ENCODE results near the gene GLB1L.

The GLB1L gene

DNA sequence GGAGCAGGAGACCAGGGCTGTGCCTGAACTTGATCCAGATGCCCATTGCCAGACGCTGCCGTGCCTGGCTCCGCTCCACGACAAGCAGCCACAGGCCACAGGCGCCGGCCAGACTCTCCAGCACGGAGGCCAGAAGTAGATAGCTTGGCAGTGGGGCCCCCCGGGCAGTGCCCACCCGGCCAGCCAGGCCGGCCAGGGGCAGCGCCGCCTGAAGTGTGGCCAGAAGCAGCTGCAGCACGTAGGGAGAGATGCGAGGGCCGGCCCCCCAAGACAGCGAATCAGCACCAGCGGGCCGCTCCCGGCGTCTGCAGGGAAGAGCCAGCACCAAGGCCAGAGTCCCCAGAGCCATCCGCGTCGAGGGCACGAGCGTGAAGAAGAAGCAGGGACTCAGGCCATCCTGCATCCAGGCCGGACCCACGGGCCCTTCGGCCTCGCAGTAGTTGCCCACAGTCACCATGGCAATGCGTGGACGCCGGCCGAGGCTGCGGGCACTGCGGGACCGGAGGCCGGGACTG is 27.0 kb downstream of the GLB1L start:
- DNase-seq (ENCODE audit: low read depth): peak; percentile 64
- peak overlapping the region; percentile 56 for H3K4me3 ChIP-seq (ENCODE audit: control insufficient read depth, low read depth, low read length)
- TF ChIP-seq, protein P1, sequence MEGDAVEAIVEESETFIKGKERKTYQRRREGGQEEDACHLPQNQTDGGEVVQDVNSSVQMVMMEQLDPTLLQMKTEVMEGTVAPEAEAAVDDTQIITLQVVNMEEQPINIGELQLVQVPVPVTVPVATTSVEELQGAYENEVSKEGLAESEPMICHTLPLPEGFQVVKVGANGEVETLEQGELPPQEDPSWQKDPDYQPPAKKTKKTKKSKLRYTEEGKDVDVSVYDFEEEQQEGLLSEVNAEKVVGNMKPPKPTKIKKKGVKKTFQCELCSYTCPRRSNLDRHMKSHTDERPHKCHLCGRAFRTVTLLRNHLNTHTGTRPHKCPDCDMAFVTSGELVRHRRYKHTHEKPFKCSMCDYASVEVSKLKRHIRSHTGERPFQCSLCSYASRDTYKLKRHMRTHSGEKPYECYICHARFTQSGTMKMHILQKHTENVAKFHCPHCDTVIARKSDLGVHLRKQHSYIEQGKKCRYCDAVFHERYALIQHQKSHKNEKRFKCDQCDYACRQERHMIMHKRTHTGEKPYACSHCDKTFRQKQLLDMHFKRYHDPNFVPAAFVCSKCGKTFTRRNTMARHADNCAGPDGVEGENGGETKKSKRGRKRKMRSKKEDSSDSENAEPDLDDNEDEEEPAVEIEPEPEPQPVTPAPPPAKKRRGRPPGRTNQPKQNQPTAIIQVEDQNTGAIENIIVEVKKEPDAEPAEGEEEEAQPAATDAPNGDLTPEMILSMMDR (conservative IDR thresholded peaks at IDR 0.05; ENCODE audit: control insufficient read depth, insufficient read depth, low read depth, low read length): no peak

DNA sequence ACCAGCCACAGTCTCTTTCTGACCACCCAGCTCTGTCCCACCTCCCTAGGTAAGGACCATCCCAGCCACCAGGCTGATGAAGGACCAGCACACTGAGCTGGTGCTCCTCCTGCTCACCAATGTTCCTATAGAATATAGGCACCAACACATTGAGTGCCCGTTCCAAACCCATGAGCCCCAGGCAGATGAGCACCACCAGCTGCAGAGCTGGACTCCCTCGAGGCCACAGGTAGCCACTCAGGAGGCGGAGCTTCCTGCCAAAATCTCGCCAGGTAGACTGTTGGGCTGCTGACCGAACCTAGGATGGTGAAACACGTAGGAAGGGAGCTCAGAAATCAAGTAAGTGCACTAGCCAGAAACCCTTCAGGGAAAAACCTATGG is 28.7 kb downstream of the GLB1L start:
- DNase-seq (ENCODE audit: low read depth): no peak
- no peak overlapping the region for H3K4me3 ChIP-seq (ENCODE audit: control insufficient read depth, low read depth, low read length)
- TF ChIP-seq, protein P1 (conservative IDR thresholded peaks at IDR 0.05; ENCODE audit: control insufficient read depth, insufficient read depth, low read depth, low read length): no peak

DNA sequence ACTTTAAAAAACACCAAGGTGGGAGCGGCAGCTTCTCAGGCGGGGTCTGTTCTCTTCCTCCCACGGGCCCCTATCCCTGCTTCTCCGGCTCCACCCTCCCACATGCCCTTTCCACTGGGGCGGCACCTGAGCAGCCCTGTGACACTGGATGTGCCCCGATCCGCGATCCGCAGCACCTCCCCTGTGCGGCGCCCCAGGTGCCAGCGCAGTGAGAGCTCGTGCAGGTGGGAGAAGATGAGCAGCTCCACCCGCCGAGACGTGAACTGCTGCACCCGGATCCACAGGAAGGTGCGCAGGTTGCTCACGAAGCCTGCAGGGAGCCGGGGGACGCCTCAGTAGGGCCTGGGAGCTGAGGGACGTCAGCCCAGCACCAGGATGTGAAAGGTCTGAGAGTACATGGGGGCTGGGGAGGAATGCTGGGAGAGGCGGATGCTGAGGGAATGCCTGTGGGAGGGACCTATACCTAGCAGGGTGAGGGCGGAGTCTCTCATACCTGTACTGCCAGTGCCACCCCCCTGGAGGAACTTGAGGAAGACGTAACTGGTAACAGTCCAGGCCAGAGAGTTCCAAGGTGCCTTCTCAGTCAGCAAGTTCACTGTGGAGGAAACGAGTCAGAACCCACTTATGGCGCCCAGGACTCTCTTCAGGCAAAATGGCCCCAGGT is 29.2 kb downstream of the GLB1L start:
- no peak for DNase-seq (ENCODE audit: low read depth)
- TF ChIP-seq, protein P1 (conservative IDR thresholded peaks at IDR 0.05; ENCODE audit: control insufficient read depth, insufficient read depth, low read depth, low read length): no peak
- H3K4me3 ChIP-seq (ENCODE audit: control insufficient read depth, low read depth, low read length): no peak overlapping the region

DNA sequence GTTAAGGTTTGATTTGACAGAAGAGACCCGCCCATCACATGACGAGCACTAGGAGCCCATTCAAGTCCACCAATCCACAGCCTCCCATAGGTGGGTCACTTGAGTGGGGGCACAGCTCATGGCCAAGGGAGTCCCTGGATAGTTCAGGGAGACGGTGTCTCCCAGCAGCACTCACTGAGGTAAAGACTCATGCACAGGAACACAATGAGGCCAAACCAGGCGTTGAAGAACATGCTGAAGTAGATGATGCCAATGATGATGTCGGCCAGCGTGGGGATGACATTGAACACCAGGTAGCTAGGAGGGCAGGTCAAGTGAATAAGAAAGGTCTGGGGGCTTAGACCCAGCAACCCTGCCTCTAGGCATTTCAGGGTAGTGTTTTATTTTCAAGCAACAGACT is 30.5 kb downstream of the GLB1L start:
- no peak overlapping the region for H3K4me3 ChIP-seq (ENCODE audit: control insufficient read depth, low read depth, low read length)
- no peak for DNase-seq (ENCODE audit: low read depth)
- TF ChIP-seq, protein P1 (conservative IDR thresholded peaks at IDR 0.05; ENCODE audit: control insufficient read depth, insufficient read depth, low read depth, low read length): no peak

DNA sequence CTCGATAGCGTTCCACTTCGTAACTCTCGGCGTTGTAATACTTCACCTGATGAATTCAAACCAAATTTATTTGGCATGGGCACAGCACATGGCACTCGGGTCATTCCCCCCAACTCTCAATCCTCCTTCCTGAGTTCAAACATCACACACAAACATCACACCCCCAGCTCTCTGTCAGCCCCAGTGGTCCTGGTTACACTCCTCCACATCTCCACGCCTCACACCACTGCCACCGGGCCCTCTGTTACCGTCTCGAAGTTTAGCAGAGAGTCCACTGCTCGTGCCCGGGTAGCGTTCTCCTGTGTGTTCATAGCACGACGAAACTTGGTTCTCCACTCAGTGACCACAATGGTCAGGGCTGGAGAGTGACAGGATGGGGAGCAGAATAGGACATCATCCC is 31.1 kb downstream of the GLB1L start:
- TF ChIP-seq, protein P1 (conservative IDR thresholded peaks at IDR 0.05; ENCODE audit: control insufficient read depth, insufficient read depth, low read depth, low read length): no peak
- DNase-seq (ENCODE audit: low read depth): no peak
- H3K4me3 ChIP-seq (ENCODE audit: control insufficient read depth, low read depth, low read length): no peak overlapping the region

DNA sequence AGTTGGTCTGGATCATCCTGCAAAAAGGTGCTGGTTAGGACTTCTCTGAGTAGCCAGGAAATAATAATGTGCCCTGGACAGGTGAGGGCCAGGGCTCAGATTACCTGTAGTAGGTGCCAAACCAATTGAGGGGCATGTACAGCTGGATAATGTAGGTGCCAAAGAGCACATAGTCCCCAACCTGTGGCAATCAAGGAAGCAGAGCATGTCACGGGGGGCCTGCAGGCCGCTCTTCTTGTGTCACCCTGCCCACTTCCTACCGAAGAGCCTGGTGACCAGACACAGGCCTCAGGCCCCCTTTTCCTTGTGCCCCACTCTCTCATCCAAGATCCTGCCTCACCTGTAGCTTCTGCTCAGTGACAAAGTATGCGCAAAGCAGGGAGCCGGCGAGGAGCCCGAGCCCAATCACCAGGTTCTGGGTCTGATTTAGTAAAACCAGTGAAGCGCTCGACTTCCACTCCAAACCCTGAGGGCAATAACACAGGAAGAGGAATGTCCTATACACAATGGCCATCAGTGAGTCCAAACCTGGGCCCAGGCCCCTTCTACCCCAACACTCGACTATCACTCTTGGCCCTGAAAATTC is 31.7 kb downstream of the GLB1L start:
- DNase-seq (ENCODE audit: low read depth): no peak
- no peak overlapping the region for H3K4me3 ChIP-seq (ENCODE audit: control insufficient read depth, low read depth, low read length)
- TF ChIP-seq, protein P1 (conservative IDR thresholded peaks at IDR 0.05; ENCODE audit: control insufficient read depth, insufficient read depth, low read depth, low read length): no peak
